Measurements from ENCODE around the gene NPM1. TPM values are rescaled to one million over a fixed set of nuclear protein-coding genes. Genes with fewer than 3 reads are reported as not detected.
"Not testable (repeated sequence)": the region's sequence is repeated elsewhere in the genome, so short reads cannot be mapped to it uniquely, and the experiment has no call there.

NPM1 gene, protein sequence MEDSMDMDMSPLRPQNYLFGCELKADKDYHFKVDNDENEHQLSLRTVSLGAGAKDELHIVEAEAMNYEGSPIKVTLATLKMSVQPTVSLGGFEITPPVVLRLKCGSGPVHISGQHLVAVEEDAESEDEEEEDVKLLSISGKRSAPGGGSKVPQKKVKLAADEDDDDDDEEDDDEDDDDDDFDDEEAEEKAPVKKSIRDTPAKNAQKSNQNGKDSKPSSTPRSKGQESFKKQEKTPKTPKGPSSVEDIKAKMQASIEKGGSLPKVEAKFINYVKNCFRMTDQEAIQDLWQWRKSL
- 1,000 to 10,000 TPM; 1,575 to 2,181 (median 1,824) TPM for polyA plus RNA-seq (ENCODE audit: insufficient read length in 4 of 4)

DNA sequence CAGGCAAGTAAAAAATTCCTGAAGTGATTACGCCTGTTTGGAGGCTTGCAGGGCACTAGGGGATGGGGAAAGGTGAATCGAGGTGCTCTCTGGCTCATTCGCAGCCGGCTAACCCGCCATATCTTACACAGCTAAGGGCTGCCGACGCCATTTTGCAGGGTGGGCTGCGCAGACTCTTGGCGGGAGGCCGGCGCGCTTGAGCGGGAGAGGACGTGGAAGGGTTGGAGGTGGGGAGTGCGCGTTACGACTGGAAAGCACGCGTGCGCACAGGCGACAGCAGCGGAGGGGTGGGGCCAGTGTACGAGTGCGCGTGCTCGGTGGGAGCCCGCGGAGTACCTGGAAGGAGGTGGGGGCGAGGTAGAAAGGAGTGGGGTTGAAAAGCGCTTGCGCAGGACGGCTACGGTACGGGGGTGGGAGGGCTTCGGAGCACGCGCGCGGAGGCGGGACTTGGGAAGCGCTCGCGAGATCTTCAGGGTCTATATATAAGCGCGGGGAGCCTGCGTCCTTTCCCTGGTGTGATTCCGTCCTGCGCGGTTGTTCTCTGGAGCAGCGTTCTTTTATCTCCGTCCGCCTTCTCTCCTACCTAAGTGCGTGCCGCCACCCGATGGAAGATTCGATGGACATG lies at the start of gene NPM1:
TSS of gene NPM1 (plus strand) at position 505 of the 625 bp plus-strand sequence. CDS start at position 605, 100 bp downstream.
- DNase-seq (ENCODE audit: low read depth in 4 of 4, low spot score in 3 of 4), result peak; percentile 96 to 98 (median 98)

DNA sequence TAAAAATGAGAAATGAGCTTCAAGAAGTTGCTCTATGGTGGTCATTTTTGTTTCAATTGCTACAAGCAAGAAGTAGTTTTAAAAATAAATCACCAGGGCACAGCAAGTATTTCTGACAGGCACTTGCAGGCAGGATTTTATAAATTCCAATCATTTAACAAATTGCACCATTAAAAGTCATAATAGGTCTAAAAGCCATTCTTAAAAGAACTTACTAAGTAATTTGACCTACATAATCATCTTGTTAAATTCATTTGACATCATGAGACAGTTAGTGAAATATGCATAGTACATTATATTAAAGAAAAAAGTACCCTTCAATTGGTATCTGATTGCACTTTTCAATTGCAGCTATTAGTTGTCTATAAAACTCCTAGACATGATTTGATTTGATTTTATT lies 47.6 kb upstream of the NPM1 start:
- no peak for DNase-seq (ENCODE audit: low read depth in 4 of 4, low spot score in 3 of 4)

DNA sequence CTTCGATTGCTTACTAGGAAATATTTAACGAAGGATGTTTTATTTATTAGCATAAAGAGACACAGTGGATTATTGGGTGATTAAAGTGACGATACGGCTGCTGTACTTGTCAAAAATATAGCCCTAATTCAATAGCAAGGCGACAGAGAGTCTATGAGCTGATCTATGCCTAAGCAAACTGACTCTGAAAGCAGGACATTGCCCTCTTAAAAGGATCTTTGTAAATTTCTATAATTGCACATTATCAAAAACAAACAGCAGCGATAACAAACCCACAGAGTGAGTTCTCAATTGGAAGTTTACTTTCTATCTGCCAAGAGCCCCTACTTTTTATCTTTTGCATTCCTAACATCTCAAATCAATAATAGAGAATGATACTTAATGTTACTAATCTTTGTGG lies 47.2 kb upstream of the NPM1 start:
- no peak for DNase-seq (ENCODE audit: low read depth in 4 of 4, low spot score in 3 of 4)

DNA sequence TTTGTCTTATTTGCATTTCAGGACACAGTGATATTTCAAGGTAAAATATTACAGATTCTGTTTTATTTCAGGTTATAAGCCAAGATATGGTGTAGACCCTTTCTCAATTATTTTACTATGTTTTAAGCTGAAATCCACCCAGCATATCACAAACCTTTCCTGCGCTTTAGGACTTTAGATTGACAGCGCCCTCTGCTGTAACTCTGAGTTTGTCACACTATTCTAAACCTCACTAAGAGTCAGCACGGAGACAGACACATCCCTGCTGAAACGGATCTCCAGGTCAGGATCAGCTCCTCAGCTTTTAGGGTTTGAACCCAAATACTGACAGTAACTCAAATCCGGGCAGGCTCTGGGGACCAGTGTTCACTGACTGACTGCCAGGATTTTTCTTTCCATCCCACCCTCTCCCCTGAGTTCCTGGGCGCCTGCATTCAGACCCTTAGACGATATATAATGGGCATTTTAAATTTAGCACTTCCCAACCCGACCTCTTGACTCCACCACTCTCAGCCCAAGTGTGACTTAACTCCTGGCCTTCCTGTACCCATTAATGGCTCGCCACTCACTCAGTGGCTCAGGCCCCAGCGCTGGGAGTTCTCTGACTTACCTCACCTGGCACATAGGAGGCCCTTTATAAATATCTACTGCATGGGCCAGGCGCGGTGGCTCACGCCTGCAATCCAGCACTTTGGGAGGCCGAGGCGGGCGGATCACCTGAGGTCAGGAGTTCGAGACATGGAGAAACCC lies 45.1 kb upstream of the NPM1 start:
- peak in 2 of 4 donors; percentile 32 to 35 for DNase-seq (ENCODE audit: low read depth in 4 of 4, low spot score in 3 of 4)

DNA sequence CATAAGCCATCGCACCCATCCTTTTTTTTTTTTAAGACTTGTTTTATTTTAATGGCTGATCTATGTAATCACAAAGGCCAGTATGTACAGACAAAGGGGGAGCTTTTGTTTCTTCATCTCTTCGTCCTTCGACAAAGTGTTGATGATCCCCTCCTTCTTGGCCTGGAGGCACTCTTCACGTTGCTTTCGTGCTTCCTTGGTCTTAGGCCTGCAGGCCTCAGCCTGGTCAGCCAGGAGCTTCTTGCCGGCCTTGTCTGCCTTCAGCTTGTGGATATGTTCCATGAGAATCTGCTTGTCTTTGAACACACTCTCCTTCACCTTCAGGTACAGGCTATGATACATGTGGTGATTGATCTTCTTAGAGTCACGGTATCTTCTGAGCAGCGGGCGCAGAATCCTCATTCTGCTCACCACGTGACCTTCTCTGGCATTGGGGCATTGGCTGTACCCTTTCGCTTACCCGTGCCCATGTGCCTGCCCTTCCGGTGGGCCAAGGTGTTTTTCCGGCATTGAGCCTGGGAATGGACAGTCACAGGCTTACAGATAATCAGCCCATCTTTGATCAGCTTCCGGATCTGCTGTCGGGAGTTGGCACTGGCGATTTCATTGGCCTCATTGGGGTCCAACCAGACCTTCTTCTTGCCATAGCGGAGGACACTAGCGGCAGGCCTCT lies 42.6 kb upstream of the NPM1 start:
- no peak for DNase-seq (ENCODE audit: low read depth in 4 of 4, low spot score in 3 of 4)

DNA sequence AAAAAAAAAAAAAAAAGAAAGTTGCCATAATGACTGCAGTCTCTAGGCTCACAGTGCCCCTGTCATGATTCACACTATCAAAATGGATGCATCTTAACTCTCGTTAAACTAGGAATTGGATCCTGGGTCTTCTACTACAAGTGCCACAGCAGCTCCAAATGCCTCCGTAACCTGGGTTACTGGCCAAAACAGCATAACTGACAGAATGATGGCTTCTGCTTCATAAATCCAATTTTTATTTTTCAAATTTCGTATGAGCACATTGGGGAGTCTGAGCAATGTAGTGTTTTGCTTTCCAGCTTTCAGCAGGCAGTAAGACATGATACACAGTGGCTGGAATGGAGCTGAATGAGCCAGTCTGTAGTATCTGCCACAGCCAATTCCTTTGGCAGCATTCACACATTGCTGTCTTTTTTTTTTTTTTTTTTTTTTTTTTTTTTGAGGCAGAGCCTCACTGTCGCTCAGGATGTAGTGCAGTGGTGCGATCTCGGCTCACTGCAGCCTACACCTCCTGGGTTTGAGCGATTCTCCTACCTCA lies 36.0 kb upstream of the NPM1 start:
- DNase-seq (ENCODE audit: low read depth in 4 of 4, low spot score in 3 of 4), result no peak

DNA sequence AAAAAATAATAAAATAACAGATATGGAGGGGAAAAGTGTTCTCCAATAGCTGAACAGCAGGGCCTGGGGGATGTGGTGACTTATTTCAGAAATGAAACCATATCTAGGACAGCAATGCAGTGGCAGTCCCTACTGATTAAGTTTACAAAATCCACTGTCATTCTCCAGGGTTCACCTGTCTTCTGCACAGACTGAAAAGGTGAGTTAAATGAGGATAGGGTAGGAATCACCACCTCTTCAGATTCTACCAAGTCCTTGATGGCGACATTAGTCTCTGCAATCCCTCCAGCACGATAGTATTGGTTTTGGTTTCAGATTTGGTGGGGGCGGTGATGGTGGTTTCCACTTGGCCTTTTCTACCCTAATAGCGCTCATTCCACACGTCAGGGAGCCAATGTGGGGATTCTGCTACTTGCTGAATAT lies 32.3 kb upstream of the NPM1 start:
- DNase-seq (ENCODE audit: low read depth in 4 of 4, low spot score in 3 of 4), result no peak

DNA sequence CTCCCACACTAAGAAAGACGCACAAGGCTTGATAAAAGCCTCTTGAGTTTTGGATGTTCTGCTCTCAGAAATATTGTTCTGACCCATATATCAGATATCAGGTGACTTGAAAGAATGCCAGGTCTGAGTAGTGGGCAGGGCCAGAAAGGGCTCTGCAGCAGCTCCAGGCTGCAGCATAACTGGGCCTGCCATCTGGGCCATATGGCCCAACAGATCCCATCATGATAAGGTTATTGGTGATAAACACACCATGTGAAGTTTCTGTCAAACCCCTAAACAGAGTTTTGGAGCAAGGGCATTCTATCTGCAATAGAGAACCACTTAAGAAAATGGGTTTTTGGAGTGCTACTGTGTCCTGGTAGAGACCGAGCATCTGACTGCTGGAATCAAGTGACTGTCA lies 29.8 kb upstream of the NPM1 start:
- no peak for DNase-seq (ENCODE audit: low read depth in 4 of 4, low spot score in 3 of 4)

DNA sequence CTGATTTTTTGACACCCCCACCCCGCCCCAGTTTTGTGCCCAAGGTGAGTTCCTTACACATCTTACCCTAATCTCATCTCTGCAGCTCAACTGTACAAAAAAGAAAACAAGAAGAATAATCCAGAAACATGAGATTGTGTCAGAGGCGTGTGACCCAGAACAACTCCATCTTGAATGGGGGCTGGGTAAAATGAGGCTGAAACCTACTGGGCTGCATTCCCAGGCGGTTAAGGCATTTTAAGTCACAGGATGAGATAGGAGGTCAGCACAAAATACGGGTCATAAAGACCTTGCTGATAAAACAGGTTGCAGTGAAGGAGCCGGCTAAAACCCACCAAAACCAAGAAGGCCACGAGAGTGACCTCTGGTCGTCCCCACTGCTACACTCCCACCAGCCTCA lies 26.5 kb upstream of the NPM1 start:
- DNase-seq (ENCODE audit: low read depth in 4 of 4, low spot score in 3 of 4), result not testable (repeated sequence)

DNA sequence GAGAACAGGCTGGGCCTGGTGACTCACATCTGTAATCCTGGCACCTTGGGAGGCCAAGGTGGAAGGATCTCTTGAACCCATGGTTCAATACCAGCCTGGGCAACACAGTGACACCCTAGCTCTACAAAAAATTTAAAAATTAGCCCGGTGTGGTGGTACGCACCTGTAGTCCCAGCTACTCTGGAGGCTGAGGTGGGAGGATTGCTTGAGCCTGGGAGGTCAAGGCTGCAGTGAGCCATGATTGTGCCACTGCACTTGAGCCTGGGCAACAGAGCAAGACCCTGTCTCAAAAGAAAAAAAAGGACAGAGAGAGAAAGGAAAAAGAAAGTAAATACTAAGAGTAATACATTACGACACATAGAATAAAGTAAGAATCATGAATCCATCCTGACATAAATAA lies 24.4 kb upstream of the NPM1 start:
- DNase-seq (ENCODE audit: low read depth in 4 of 4, low spot score in 3 of 4), result not testable (repeated sequence)

DNA sequence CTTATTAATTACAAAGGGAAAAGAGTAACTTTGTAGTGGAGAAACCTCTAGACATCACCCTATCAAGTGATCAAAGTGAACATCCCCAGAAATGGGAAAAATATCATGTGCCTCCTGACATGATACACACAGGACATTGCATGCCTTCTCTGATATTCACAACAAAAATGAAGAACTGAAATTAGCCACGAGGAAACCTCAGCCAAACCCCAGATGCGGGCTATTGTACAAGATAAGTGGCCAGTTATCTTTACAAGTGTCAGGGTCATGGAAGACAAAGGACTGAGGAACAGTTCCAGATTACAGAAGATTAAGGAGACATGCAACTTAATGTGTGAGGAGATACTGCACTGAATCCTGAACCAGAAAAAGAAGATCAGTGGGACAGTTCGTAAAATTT lies 23.8 kb upstream of the NPM1 start:
- no peak for DNase-seq (ENCODE audit: low read depth in 4 of 4, low spot score in 3 of 4)

DNA sequence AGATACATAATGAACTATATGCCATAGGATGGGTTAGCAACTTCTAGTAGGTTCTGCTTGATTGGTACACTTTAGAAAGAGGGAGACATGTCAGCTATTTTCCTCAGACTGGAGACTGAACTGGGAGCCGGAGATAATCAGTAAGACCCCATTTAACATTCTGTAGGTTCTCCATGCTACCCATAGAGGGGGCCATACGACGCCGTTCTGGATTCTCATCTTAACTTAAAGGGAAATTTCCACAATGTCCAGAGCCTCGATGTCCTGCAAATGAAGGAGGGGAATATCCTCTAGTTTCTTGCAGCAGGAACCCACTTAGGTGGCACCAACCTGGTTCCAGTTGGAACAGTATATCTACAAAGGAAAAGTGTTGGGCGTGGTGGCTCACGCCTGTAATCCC lies 22.3 kb upstream of the NPM1 start:
- no peak for DNase-seq (ENCODE audit: low read depth in 4 of 4, low spot score in 3 of 4)

DNA sequence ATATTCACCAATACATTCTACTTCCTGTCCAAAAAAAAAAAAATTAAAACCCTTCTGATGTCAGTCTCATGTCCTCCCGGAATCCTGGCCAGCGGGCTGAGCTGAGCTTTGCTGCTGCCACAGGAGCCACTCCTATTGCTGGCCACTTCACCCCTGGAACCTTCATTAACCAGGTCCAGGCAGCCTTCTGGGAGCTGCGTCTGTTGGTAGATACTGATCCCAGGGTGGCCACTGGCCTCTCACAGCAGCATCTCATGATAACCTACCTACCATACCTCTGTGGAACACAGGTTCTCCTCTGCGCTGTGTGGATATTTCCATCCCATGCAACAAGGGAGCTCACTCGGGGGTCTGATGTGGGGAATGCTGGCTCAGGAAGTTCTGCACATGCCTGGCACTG lies 21.0 kb upstream of the NPM1 start:
- no peak for DNase-seq (ENCODE audit: low read depth in 4 of 4, low spot score in 3 of 4)

DNA sequence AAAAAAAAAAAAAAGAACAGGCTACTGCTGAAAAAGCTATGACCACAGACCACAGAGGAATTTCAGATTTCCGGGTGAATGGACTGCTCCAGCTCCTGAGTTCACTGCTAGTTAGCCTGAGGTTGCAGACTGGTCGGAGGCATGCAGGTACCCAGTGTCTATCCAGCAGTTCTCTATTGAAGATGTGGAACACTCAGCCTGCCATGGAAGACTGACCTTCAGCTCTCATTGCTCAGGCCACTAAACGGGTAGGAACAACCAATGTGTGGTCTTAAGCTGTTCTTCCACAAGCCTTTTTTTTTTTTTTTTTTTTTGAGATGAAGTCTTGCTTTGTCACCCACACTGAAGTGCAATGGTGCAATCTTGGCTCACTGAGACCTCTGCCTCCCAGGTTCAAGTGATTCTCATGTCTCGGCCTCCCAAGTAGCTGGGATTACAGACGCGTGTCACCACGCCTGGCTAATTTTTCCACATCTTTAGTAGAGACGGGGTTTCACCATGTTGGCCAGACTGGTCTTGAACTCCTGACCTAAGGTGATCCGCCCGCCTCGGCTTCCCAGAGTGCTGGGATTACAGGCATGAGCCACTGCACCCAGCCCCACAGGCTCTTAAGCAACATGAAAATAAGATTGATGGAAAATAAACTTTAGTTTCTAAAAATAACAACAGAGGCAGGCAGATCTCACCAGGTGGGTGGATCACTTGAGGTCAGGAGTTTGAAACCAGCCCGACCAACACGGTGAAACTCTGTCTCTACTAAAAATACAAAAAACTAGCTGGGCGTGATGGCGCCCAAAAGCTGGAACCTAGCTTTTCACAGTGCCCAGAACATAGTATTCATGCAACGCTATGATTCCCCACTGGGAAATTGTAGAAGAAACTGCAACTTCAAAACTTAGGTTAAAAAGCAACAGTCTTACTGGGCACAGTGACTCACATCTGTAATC lies 20.0 kb upstream of the NPM1 start:
- no peak for DNase-seq (ENCODE audit: low read depth in 4 of 4, low spot score in 3 of 4)

DNA sequence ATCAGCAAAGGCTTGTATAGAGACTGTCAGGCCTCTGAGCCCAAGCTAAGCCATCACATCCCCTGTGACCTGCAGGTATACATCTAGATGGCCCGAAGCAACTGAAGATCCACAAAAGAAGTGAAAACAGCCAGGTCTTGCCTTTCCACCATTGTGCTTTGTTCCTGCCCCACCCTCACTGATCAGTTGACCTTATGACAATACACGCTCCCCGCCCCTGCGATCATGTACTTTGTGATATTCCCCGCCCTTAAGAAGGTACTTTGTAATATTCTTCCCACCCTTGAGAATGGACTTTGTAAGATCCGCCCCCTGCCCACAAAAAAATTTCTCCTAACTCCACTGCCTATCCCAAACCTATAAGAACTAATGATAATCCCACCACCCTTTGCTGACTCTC lies 18.6 kb upstream of the NPM1 start:
- no peak for DNase-seq (ENCODE audit: low read depth in 4 of 4, low spot score in 3 of 4)

DNA sequence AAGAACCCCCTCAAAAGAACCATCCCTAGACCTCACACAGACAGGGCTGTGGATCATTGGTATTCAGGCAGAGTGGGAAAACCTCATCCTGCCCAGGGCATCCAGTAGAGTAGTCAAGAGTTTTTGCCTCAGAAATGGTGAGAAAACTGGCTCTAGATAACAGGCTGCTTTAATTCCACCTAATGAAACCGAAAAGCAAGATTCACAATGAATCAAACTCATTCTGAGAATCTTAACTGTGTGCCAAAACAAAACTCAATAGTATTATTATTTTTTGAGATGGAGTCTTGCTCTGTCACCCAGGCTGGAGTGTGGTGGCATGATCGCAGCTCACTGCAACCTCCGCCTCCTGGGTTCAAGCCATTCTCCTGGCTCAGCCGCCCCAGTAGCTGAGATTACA lies 17.8 kb upstream of the NPM1 start:
- DNase-seq (ENCODE audit: low read depth in 4 of 4, low spot score in 3 of 4), result no peak

DNA sequence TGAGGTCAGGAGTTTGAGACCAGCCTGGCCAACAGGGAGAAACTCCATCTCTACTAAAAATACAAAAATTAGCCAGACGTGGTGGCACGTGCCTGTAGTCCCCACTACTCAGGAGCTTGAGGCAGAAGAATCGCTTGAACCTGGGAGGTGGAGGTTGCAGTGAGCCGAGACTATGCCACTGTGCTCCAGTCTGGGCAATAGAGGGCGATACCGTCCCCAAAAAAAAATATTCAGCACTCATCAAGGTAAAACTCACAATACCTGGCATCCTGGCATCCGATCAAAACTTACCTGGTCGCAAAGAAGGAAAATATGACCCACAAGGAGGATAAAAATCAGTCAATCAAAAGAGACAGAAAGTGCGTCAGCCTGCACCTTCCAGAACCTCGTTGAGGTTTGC lies 16.8 kb upstream of the NPM1 start:
- not testable (repeated sequence) for DNase-seq (ENCODE audit: low read depth in 4 of 4, low spot score in 3 of 4)

DNA sequence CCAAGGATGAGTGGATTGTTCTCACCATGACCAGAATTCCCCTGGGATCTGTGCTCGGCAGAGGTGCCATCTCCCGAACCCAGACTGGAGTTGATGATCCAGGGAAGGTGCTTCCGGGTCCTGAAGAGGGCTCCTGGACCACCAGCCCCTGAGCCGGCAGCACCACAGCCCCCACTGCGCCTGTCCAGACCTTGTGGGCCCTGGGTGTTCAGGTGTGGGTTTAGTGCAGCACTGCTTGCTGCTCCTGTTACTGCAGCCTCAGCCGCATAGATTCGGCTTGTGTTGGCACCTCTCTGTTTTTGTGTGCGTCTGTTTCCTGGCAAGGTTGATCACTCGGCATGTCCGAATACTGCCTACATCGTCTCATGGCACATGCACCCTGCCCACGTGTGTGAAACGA lies 16.3 kb upstream of the NPM1 start:
- no peak for DNase-seq (ENCODE audit: low read depth in 4 of 4, low spot score in 3 of 4)

DNA sequence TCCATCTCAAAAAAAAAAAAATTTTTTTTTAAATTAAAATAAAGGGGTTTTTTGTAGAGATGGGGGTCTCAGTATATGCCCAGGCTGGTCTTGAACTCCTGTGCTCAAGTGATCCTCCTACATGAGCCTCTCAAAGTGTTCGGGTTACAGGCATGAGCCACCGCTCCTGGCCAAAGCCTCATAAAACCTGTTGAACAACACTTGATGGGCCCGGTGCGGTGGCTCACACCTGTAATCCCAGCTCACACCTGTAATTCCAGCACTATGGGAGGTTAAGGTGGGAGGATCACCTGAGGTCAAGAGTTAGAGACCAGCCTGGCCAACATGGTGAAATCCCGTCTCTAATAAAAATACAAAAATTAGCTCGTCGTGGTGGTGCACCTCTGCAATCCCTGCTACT lies 7.7 kb upstream of the NPM1 start:
- DNase-seq (ENCODE audit: low read depth in 4 of 4, low spot score in 3 of 4), result no peak

DNA sequence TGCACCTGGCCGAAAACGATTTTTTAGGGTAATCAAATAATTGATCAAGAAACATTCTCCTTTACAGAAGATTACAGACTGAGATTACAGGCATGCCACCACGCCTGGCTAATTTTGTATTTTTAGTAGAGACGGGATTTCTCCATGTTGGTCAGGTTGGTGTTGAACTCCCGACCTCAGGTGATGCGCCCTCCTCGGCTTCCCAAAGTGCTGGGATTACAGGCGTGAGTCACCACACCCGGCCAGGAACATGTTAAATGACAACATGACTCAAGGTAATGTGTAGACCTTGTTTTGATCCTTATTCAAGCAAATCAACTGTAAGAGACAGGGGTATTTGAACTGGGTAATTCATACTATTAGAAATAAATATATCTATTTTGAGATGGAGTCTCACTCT lies 3.2 kb upstream of the NPM1 start:
- not testable (repeated sequence) for DNase-seq (ENCODE audit: low read depth in 4 of 4, low spot score in 3 of 4)

Measured in left renal pelvis (tissue), 4 donors.